GM18519 (cell line): ENCODE data around the gene CPT1A.

Experiments
- ATAC-seq: cut with Tn5 transposase; IDR thresholded peaks from one replicate; pipeline ENCODE4 v1.9.1; 2021; ENCODE audit warnings: mild to moderate bottlenecking, moderate library complexity; ENCODE audit not compliant: unreplicated experiment, low FRiP score

CPT1A gene

GRCh38 chr11:68854273-68854958 is 12.7 kb upstream of the CPT1A start:
- ATAC-seq, result no peak

- ATAC-seq, result no peak
These were observed 10.9 kb upstream of the CPT1A start for GRCh38 chr11:68852628-68853027.

GRCh38 chr11:68848429-68848828 is 6.7 kb upstream of the CPT1A start:
- no peak for ATAC-seq

- ATAC-seq, result no peak
These were observed 5.7 kb upstream of the CPT1A start for GRCh38 chr11:68847395-68847794.

- no peak for ATAC-seq
These were observed 3.8 kb upstream of the CPT1A start for GRCh38 chr11:68845351-68846002.

- ATAC-seq, result no peak
These were observed 3.1 kb upstream of the CPT1A start for GRCh38 chr11:68844801-68845200.

- ATAC-seq, result no peak
These were observed 2.7 kb upstream of the CPT1A start for GRCh38 chr11:68844376-68844775.

GRCh38 chr11:68843703-68844312 is 2.1 kb upstream of the CPT1A start:
- no peak for ATAC-seq

- ATAC-seq, result no peak
These were observed 1.4 kb upstream of the CPT1A start for GRCh38 chr11:68843052-68843561.

GRCh38 chr11:68842427-68843051 is 823 bp upstream of the CPT1A start:
- ATAC-seq, result no peak

- no peak for ATAC-seq
These were observed 759 bp downstream of the CPT1A start for GRCh38 chr11:68840661-68841653.

- no peak for ATAC-seq
These were observed 1.6 kb downstream of the CPT1A start for GRCh38 chr11:68839911-68840641.

- no peak for ATAC-seq
These were observed 2.5 kb downstream of the CPT1A start for GRCh38 chr11:68839054-68839865.

- no peak for ATAC-seq
These were observed 3.1 kb downstream of the CPT1A start for GRCh38 chr11:68838572-68838964.

- ATAC-seq, result no peak
These were observed 3.8 kb downstream of the CPT1A start for GRCh38 chr11:68837583-68838571.

GRCh38 chr11:68835749-68836148 is 6.0 kb downstream of the CPT1A start:
- no peak for ATAC-seq

- no peak for ATAC-seq
These were observed 6.4 kb downstream of the CPT1A start for GRCh38 chr11:68835328-68835727.
